Astrocyte (in vitro differentiated cells and primary cell): ENCODE results near the gene MDFIC.

ENCODE experiments used
- EZH2 ChIP-seq: IDR thresholded peaks from 2 replicates; pipeline ENCODE4 v1.6.1; 2012; ENCODE audit warnings: mild to moderate bottlenecking, low read length, inconsistent platforms; ENCODE audit not compliant: insufficient read depth
- TF ChIP-seq, protein P1 (sequence below): IDR thresholded peaks from 2 replicates; pipeline ENCODE4 v1.5.1; 2011; ENCODE audit warnings: low read depth, mild to moderate bottlenecking, inconsistent platforms, low read length, moderate library complexity; ENCODE audit not compliant: insufficient read depth

DNA sequence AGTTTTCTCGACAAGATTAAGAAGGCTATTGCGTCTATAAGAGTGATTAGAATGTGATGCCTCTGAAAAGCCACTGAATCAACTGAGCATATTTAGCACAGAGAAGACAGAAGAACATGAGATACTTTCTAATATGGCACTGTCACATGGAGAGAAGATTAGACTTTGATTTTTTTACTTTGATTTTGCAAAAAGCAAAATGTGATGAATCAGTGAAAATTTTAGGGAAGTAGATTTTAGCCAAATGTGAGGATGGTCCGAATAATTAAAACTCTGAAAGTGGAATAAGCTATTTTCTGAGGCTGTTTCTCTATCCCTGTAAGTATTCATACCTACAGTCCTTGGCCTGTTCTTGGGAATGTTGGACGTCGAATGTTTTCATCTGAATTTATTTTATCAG is 11.8 kb downstream of the MDFIC start:
- no peak for TF ChIP-seq EZH2
- TF ChIP-seq, protein P1, sequence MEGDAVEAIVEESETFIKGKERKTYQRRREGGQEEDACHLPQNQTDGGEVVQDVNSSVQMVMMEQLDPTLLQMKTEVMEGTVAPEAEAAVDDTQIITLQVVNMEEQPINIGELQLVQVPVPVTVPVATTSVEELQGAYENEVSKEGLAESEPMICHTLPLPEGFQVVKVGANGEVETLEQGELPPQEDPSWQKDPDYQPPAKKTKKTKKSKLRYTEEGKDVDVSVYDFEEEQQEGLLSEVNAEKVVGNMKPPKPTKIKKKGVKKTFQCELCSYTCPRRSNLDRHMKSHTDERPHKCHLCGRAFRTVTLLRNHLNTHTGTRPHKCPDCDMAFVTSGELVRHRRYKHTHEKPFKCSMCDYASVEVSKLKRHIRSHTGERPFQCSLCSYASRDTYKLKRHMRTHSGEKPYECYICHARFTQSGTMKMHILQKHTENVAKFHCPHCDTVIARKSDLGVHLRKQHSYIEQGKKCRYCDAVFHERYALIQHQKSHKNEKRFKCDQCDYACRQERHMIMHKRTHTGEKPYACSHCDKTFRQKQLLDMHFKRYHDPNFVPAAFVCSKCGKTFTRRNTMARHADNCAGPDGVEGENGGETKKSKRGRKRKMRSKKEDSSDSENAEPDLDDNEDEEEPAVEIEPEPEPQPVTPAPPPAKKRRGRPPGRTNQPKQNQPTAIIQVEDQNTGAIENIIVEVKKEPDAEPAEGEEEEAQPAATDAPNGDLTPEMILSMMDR = no peak
